ENCODE data around the gene TMEM164.
A peak's percentile ranks its signal among the peaks of the same experiment; 100 is the strongest.

Gene TMEM164

DNA sequence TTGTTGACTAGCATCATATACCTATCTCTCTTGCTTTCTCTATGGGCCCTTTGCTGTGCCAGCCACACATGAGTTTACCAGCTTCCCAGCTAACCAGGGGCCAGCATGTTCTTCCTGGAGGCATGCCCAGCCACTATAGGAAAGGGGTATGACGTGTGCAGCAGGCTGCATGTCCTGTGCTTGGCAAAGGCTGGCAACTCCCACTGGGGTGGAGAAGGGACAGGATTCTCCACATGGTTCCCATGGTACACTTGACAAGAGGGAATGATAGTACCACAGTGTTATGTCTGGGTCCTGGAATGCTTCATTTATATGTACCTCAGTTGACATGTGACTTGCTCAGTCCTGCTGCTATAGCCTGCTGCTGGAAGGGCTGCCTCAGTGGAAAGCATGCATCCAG is 78.8 kb downstream of the TMEM164 start:
- no peaks in the 10 kb centered on the region for H3K4me1 ChIP-seq (ENCODE audit: control insufficient read depth, low read depth, low read length)
- H2BK5ac ChIP-seq (ENCODE audit: low read length) = no peak overlapping the region
- H3K4me3 ChIP-seq (ENCODE audit: low read length) = no peak overlapping the region
- H3K27me3 ChIP-seq (ENCODE audit: insufficient read depth, low read length, poor library complexity) = no peaks in the 10 kb centered on the region
- H3K27ac ChIP-seq (ENCODE audit: low read depth, low read length) = no peak overlapping the region
- no peak overlapping the region for H3K18ac ChIP-seq (ENCODE audit: low read length)
- H3K4me2 ChIP-seq (ENCODE audit: low read length) = no peak overlapping the region
- no peak overlapping the region for H3K56ac ChIP-seq (ENCODE audit: low read length)
- H3K36me3 ChIP-seq (ENCODE audit: control insufficient read depth, insufficient read depth, low read length) = no peaks in the 10 kb centered on the region
- no peak overlapping the region for H3K4ac ChIP-seq (ENCODE audit: low read depth, low read length)
- no CpG with 5 or more reads among the region's 1 CpG for WGBS (ENCODE audit: extremely low coverage, insufficient coverage, low lambda C conversion rate)
- no peak overlapping the region for H3K23ac ChIP-seq (ENCODE audit: low read length)
- H2BK15ac ChIP-seq (replicated peaks; ENCODE audit: low read depth) = no peak overlapping the region
- no peak overlapping the region for H2BK120ac ChIP-seq (ENCODE audit: low read depth, low read length)
- no peaks in the 10 kb centered on the region for H3K79me1 ChIP-seq (ENCODE audit: low read length)
- no peak overlapping the region for H2AK5ac ChIP-seq (ENCODE audit: low read length)
- DNase-seq = no peak
- H3K9ac ChIP-seq (ENCODE audit: low read length) = no peak overlapping the region
- no peak overlapping the region for H4K8ac ChIP-seq (ENCODE audit: low read depth, low read length)
- H3K79me2 ChIP-seq (ENCODE audit: control insufficient read depth, insufficient read depth, low read length) = no peaks in the 10 kb centered on the region
- no peak overlapping the region for H4K5ac ChIP-seq (ENCODE audit: low read length)

- H2AK5ac ChIP-seq (ENCODE audit: low read length) = no peak overlapping the region
- H3K18ac ChIP-seq (ENCODE audit: low read length) = no peak overlapping the region
- H2BK5ac ChIP-seq (ENCODE audit: low read length) = no peak overlapping the region
- no peak overlapping the region for H3K4ac ChIP-seq (ENCODE audit: low read depth, low read length)
- H2BK15ac ChIP-seq (replicated peaks; ENCODE audit: low read depth) = no peak overlapping the region
- no peaks in the 10 kb centered on the region for H3K27me3 ChIP-seq (ENCODE audit: insufficient read depth, low read length, poor library complexity)
- H3K56ac ChIP-seq (ENCODE audit: low read length) = no peak overlapping the region
- H3K79me2 ChIP-seq (ENCODE audit: control insufficient read depth, insufficient read depth, low read length) = no peaks in the 10 kb centered on the region
- no peak overlapping the region for H4K5ac ChIP-seq (ENCODE audit: low read length)
- H4K8ac ChIP-seq (ENCODE audit: low read depth, low read length) = no peak overlapping the region
- DNase-seq = no peak
- H3K79me1 ChIP-seq (ENCODE audit: low read length) = no peaks in the 10 kb centered on the region
- no peak overlapping the region for H3K27ac ChIP-seq (ENCODE audit: low read depth, low read length)
- H2BK120ac ChIP-seq (ENCODE audit: low read depth, low read length) = no peak overlapping the region
- H3K4me1 ChIP-seq (ENCODE audit: control insufficient read depth, low read depth, low read length) = no peaks in the 10 kb centered on the region
- H3K4me2 ChIP-seq (ENCODE audit: low read length) = no peak overlapping the region
- WGBS (ENCODE audit: extremely low coverage, insufficient coverage, low lambda C conversion rate) = no CpG with 5 or more reads among the region's 4 CpGs
- H3K4me3 ChIP-seq (ENCODE audit: low read length) = no peak overlapping the region
- no peak overlapping the region for H3K23ac ChIP-seq (ENCODE audit: low read length)
- H3K36me3 ChIP-seq (ENCODE audit: control insufficient read depth, insufficient read depth, low read length) = no peaks in the 10 kb centered on the region
- H3K9ac ChIP-seq (ENCODE audit: low read length) = no peak overlapping the region
These were observed 79.2 kb downstream of the TMEM164 start for GRCh38 chrX:110082161-110082560.

DNA sequence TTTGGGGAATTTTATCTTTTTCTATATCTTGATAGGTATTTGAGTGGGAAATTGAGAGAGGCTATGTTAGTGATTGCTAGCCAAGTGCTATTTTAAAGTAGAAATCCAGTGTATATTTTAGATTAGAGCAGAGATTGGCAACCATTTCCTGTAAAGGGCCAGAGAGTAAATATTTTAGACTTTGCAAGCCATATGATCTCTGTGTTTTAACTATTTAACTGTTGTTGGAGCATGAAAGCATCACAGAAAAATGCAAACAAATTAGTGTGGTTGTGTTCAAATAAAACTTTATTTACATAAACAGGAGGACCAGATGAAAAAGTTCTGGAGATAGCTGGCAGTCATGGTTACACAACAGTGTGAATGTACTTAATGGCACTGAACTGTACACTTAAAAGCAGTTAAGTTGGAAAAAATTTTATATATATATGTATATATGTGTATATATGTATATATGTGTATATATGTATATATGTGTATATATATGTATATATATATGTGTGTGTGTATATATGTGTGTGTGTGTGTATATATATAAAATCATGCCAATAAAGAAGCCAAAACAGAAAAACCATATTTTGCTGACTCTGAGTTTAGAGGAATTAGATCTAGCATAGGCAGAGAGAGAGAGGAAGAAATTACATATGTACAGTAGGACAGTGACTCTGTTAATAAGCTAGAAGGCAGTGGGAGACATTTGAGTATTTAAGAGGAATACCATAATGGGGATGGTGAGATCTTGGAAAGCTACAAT is 83.4 kb downstream of the TMEM164 start:
- H3K56ac ChIP-seq (ENCODE audit: low read length) = no peak overlapping the region
- no peaks in the 10 kb centered on the region for H3K4me1 ChIP-seq (ENCODE audit: control insufficient read depth, low read depth, low read length)
- H3K4ac ChIP-seq (ENCODE audit: low read depth, low read length) = no peak overlapping the region
- H2BK120ac ChIP-seq (ENCODE audit: low read depth, low read length) = no peak overlapping the region
- no peaks in the 10 kb centered on the region for H3K36me3 ChIP-seq (ENCODE audit: control insufficient read depth, insufficient read depth, low read length)
- no peak overlapping the region for H3K27ac ChIP-seq (ENCODE audit: low read depth, low read length)
- H3K23ac ChIP-seq (ENCODE audit: low read length) = no peak overlapping the region
- no peak overlapping the region for H2BK15ac ChIP-seq (replicated peaks; ENCODE audit: low read depth)
- H3K18ac ChIP-seq (ENCODE audit: low read length) = no peak overlapping the region
- no peaks in the 10 kb centered on the region for H3K27me3 ChIP-seq (ENCODE audit: insufficient read depth, low read length, poor library complexity)
- no peak overlapping the region for H3K9ac ChIP-seq (ENCODE audit: low read length)
- no peak for DNase-seq
- H4K5ac ChIP-seq (ENCODE audit: low read length) = no peak overlapping the region
- no peak overlapping the region for H4K8ac ChIP-seq (ENCODE audit: low read depth, low read length)
- no peak overlapping the region for H2AK5ac ChIP-seq (ENCODE audit: low read length)
- H3K4me3 ChIP-seq (ENCODE audit: low read length) = no peak overlapping the region
- no peak overlapping the region for H3K4me2 ChIP-seq (ENCODE audit: low read length)
- no peaks in the 10 kb centered on the region for H3K79me2 ChIP-seq (ENCODE audit: control insufficient read depth, insufficient read depth, low read length)
- no peaks in the 10 kb centered on the region for H3K79me1 ChIP-seq (ENCODE audit: low read length)
- no peak overlapping the region for H2BK5ac ChIP-seq (ENCODE audit: low read length)

- no peak overlapping the region for H2BK15ac ChIP-seq (replicated peaks; ENCODE audit: low read depth)
- no peak overlapping the region for H3K4ac ChIP-seq (ENCODE audit: low read depth, low read length)
- no peak overlapping the region for H3K9ac ChIP-seq (ENCODE audit: low read length)
- H3K56ac ChIP-seq (ENCODE audit: low read length) = no peak overlapping the region
- no peaks in the 10 kb centered on the region for H3K27me3 ChIP-seq (ENCODE audit: insufficient read depth, low read length, poor library complexity)
- no peak overlapping the region for H3K18ac ChIP-seq (ENCODE audit: low read length)
- WGBS (ENCODE audit: extremely low coverage, insufficient coverage, low lambda C conversion rate) = no CpG with 5 or more reads among the region's 2 CpGs
- no peak overlapping the region for H2BK120ac ChIP-seq (ENCODE audit: low read depth, low read length)
- no peak overlapping the region for H2BK5ac ChIP-seq (ENCODE audit: low read length)
- H3K36me3 ChIP-seq (ENCODE audit: control insufficient read depth, insufficient read depth, low read length) = no peaks in the 10 kb centered on the region
- H3K79me1 ChIP-seq (ENCODE audit: low read length) = no peaks in the 10 kb centered on the region
- no peak overlapping the region for H2AK5ac ChIP-seq (ENCODE audit: low read length)
- peak; percentile 58 for DNase-seq
- no peak overlapping the region for H3K4me2 ChIP-seq (ENCODE audit: low read length)
- H3K79me2 ChIP-seq (ENCODE audit: control insufficient read depth, insufficient read depth, low read length) = no peaks in the 10 kb centered on the region
- H4K8ac ChIP-seq (ENCODE audit: low read depth, low read length) = no peak overlapping the region
- no peak overlapping the region for H3K27ac ChIP-seq (ENCODE audit: low read depth, low read length)
- H3K23ac ChIP-seq (ENCODE audit: low read length) = no peak overlapping the region
- H3K4me1 ChIP-seq (ENCODE audit: control insufficient read depth, low read depth, low read length) = no peaks in the 10 kb centered on the region
- no peak overlapping the region for H4K5ac ChIP-seq (ENCODE audit: low read length)
- H3K4me3 ChIP-seq (ENCODE audit: low read length) = no peak overlapping the region
These were observed 84.1 kb downstream of the TMEM164 start for GRCh38 chrX:110086916-110087484.

- Histone ChIP-seq H3K4ac (ENCODE audit: low read depth, low read length) (no peak overlapping the region), H3K27ac (ENCODE audit: low read depth, low read length) (no peak overlapping the region), H3K27me3 (ENCODE audit: insufficient read depth, low read length, poor library complexity) (no peaks in the 10 kb centered on the region), H3K4me1 (ENCODE audit: control insufficient read depth, low read depth, low read length) (no peaks in the 10 kb centered on the region), H2BK15ac (replicated peaks; ENCODE audit: low read depth) (no peak overlapping the region), H3K79me1 (ENCODE audit: low read length) (no peaks in the 10 kb centered on the region), H4K8ac (ENCODE audit: low read depth, low read length) (no peak overlapping the region), H2BK5ac (ENCODE audit: low read length) (no peak overlapping the region), H3K4me2 (ENCODE audit: low read length) (no peak overlapping the region), H3K9ac (ENCODE audit: low read length) (no peak overlapping the region), H3K4me3 (ENCODE audit: low read length) (no peak overlapping the region), H2BK120ac (ENCODE audit: low read depth, low read length) (no peak overlapping the region), H2AK5ac (ENCODE audit: low read length) (no peak overlapping the region), H3K56ac (ENCODE audit: low read length) (no peak overlapping the region), H3K79me2 (ENCODE audit: control insufficient read depth, insufficient read depth, low read length) (no peaks in the 10 kb centered on the region), H3K18ac (ENCODE audit: low read length) (no peak overlapping the region), H3K23ac (ENCODE audit: low read length) (no peak overlapping the region), H3K36me3 (ENCODE audit: control insufficient read depth, insufficient read depth, low read length) (no peaks in the 10 kb centered on the region), H4K5ac (ENCODE audit: low read length) (no peak overlapping the region)
- no CpG with 5 or more reads among the region's 4 CpGs for WGBS (ENCODE audit: extremely low coverage, insufficient coverage, low lambda C conversion rate)
- peak; percentile 2 for DNase-seq
These were observed 84.8 kb downstream of the TMEM164 start for GRCh38 chrX:110087485-110088356.
